Measurements from ENCODE around the gene TMEM229A. TPM values are rescaled to one million over a fixed set of nuclear protein-coding genes. Genes with fewer than 3 reads are reported as not detected.
"Not testable (repeated sequence)": the region's sequence is repeated elsewhere in the genome, so short reads cannot be mapped to it uniquely, and the experiment has no call there.

Gene TMEM229A
- total RNA-seq, 1 donor from 2014 or later: not detected

GRCh38 chr7:124009321-124009720 is 23.5 kb downstream of the TMEM229A start:
- POLR2A ChIA-PET: no interaction called here
- no peaks in the 10 kb centered on the region for H3K9me3 Mint-ChIP-seq
- DNase-seq: no peak
- no peak for TF ChIP-seq CTCF (IDR thresholded peaks at IDR 0.05)
- H3K4me1 Mint-ChIP-seq: no peaks in the 10 kb centered on the region
- H3K27ac Mint-ChIP-seq: no peak overlapping the region
- H3K36me3 Mint-ChIP-seq (ENCODE audit: low read depth): no peaks in the 10 kb centered on the region
- no peak overlapping the region for H3K4me3 Mint-ChIP-seq
- intact Hi-C loops (cut with micrococcal nuclease): no loop called here
- H3K27me3 Mint-ChIP-seq: peaks cover 3% of the 10 kb centered on the region
- CTCF ChIA-PET: no interaction called here
- no peak for ATAC-seq (ENCODE audit: low read depth)

DNA sequence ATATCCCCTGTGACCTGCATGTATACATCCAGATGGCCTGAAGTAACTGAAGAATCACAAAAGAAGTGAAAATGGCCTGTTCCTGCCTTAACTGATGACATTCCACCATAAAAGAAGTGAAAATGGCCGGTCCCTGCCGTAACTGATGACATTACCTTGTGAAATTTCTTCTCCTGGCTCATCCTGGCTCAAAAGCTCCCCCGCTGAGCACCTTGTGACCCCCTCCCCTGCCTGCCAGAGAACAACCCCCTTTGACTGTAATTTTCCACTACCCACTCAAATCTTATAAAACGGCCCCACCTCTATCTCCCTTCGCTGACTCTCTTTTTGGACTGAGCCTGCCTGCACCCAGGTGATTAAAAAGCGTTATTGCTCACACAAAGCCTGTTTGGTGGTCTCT is 24.6 kb downstream of the TMEM229A start:
- H3K4me3 Mint-ChIP-seq; ATAC-seq (ENCODE audit: low read depth); DNase-seq; H3K36me3 Mint-ChIP-seq (ENCODE audit: low read depth); POLR2A ChIA-PET; intact Hi-C loops (cut with micrococcal nuclease); H3K4me1 Mint-ChIP-seq; H3K9me3 Mint-ChIP-seq; H3K27ac Mint-ChIP-seq; H3K27me3 Mint-ChIP-seq; CTCF ChIA-PET: not testable (repeated sequence)

GRCh38 chr7:123999703-124000102 is 33.2 kb downstream of the TMEM229A start:
- Mint-ChIP-seq H3K9me3 (peaks cover 18% of the 10 kb centered on the region), H3K4me3 (no peak overlapping the region), H3K27me3 (no peaks in the 10 kb centered on the region), H3K4me1 (no peaks in the 10 kb centered on the region), H3K36me3 (ENCODE audit: low read depth) (no peaks in the 10 kb centered on the region), H3K27ac (no peak overlapping the region)
- intact Hi-C loops (cut with micrococcal nuclease): no loop called here
- TF ChIP-seq CTCF (IDR thresholded peaks at IDR 0.05): no peak
- no peak for ATAC-seq (ENCODE audit: low read depth)
- DNase-seq: no peak
- ChIA-PET CTCF (no interaction called here), POLR2A (no interaction called here)

- intact Hi-C loops (cut with micrococcal nuclease): no loop called here
- no peak for DNase-seq
- TF ChIP-seq CTCF (IDR thresholded peaks at IDR 0.05): no peak
- no peaks in the 10 kb centered on the region for H3K27me3 Mint-ChIP-seq
- ChIA-PET POLR2A (no interaction called here), CTCF (no interaction called here)
- no peak overlapping the region for H3K27ac Mint-ChIP-seq
- H3K36me3 Mint-ChIP-seq (ENCODE audit: low read depth): no peaks in the 10 kb centered on the region
- peaks cover 18% of the 10 kb centered on the region for H3K9me3 Mint-ChIP-seq
- no peaks in the 10 kb centered on the region for H3K4me1 Mint-ChIP-seq
- H3K4me3 Mint-ChIP-seq: no peak overlapping the region
- no peak for ATAC-seq (ENCODE audit: low read depth)
Measured at GRCh38 chr7:123998921-123999320, 33.9 kb downstream of the TMEM229A start.

GRCh38 chr7:123996327-123996625 is 36.6 kb downstream of the TMEM229A start:
- H3K9me3 Mint-ChIP-seq: peaks cover 1% of the 10 kb centered on the region
- no peaks in the 10 kb centered on the region for H3K36me3 Mint-ChIP-seq (ENCODE audit: low read depth)
- no peak overlapping the region for H3K27ac Mint-ChIP-seq
- DNase-seq (no peak), ATAC-seq (ENCODE audit: low read depth) (no peak)
- H3K4me1 Mint-ChIP-seq: no peaks in the 10 kb centered on the region
- no peak for TF ChIP-seq CTCF (IDR thresholded peaks at IDR 0.05)
- intact Hi-C loops (cut with micrococcal nuclease): no loop called here
- CTCF ChIA-PET: no interaction called here
- H3K27me3 Mint-ChIP-seq: no peaks in the 10 kb centered on the region
- H3K4me3 Mint-ChIP-seq: no peak overlapping the region
- POLR2A ChIA-PET: no interaction called here

DNA sequence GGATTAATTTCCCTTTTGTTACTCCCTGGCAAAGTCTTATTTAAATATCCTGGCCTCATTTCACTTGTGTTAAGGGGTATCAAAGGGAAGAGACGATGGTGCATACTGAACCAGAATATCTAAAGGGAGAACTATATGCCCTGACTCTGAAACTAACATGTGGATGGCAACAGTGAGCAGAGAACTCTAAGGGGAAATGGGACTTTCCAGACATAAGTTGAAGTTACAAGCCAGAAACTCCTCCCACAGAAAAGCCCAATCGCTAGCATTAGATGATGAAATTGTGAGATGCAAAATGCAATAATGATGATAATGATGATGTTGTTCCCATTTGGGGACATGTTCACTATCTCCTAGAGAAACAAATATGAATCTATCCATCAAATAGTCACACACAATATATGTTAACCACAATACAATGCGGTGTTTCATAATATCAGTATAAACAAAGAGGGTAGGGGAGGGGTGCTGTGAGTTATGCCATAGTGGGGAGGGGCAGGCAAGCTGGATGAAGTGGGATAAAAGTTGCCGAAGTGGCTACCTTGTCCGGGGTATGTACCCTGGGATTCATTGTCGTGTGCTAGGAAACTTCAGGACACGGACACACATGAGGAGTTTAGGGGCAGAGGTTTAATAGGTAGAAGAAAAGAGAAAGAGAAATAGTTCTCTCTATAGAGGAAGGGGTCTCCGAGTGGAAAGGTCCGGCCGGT is 37.1 kb downstream of the TMEM229A start:
- H3K4me3 Mint-ChIP-seq: no peak overlapping the region
- no peaks in the 10 kb centered on the region for H3K36me3 Mint-ChIP-seq (ENCODE audit: low read depth)
- H3K27me3 Mint-ChIP-seq: no peaks in the 10 kb centered on the region
- H3K27ac Mint-ChIP-seq: no peak overlapping the region
- intact Hi-C loops (cut with micrococcal nuclease): no loop called here
- ATAC-seq (ENCODE audit: low read depth): no peak
- H3K4me1 Mint-ChIP-seq: no peaks in the 10 kb centered on the region
- DNase-seq: no peak
- no peak for TF ChIP-seq CTCF (IDR thresholded peaks at IDR 0.05)
- H3K9me3 Mint-ChIP-seq: peaks cover 1% of the 10 kb centered on the region
- CTCF ChIA-PET: no interaction called here
- POLR2A ChIA-PET: no interaction called here
